Coronary artery (tissue), 2 donors: ENCODE results near the gene DDX49.
A peak's percentile ranks its signal among the peaks of the same experiment; 100 is the strongest.

ENCODE experiments used
- DNase-seq: peaks from one replicate; pipeline ENCODE4 v3.0.0-alpha.2; 2017; ENCODE audit warnings: low spot score
- H3K27ac ChIP-seq, 2 donors: fragments of 200-600 bp; sonication (generic); one replicate each; pipeline ENCODE4 v1.5.1; 2016 to 2019
- H3K4me3 ChIP-seq: fragments of 200-600 bp; sonication (generic); 2 replicates; pipeline ENCODE4 v1.5.1; 2016; ENCODE audit warnings: mild to moderate bottlenecking, moderate library complexity
- TF ChIP-seq, protein P1 (sequence below): fragments of 200-600 bp; sonication (generic); IDR thresholded peaks from one replicate; pipeline ENCODE4 v1.5.1; 2019; ENCODE audit warnings: antibody characterized with exemption

The DDX49 gene

DNA sequence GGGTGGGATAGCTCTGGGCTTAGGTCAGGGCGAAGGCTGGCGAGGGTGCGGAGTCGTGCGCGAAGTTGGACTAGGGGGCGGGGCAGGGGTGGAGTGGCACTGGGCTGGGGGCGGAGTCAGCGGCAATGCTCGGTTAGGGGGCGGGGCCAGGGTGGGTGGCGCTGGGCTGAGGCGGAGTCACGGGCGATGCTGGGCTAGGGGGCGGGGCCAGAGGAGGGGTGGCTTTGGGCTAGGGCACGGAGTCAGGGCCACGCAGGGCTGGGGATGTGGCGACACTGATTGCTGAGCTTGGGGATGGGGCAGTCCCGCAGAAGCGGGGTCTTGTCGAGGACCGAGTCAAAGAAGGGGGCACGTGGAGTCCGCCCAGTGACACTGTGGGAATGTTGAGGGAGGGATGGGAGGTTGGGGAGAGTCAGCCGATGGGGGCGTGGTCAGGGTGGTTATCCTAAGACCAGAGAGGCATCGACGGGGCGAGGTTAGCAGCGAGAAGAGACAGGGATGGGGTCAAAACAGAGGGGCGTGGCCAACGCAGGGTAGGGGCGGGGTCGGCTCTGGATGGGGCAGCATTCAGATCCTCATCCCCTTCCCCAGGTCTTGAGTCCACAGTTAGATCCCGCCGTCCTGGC lies 12.8 kb downstream of the DDX49 start:
- DNase-seq = no peak
- TF ChIP-seq, protein P1, sequence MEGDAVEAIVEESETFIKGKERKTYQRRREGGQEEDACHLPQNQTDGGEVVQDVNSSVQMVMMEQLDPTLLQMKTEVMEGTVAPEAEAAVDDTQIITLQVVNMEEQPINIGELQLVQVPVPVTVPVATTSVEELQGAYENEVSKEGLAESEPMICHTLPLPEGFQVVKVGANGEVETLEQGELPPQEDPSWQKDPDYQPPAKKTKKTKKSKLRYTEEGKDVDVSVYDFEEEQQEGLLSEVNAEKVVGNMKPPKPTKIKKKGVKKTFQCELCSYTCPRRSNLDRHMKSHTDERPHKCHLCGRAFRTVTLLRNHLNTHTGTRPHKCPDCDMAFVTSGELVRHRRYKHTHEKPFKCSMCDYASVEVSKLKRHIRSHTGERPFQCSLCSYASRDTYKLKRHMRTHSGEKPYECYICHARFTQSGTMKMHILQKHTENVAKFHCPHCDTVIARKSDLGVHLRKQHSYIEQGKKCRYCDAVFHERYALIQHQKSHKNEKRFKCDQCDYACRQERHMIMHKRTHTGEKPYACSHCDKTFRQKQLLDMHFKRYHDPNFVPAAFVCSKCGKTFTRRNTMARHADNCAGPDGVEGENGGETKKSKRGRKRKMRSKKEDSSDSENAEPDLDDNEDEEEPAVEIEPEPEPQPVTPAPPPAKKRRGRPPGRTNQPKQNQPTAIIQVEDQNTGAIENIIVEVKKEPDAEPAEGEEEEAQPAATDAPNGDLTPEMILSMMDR = no peak
- H3K27ac ChIP-seq = peak overlapping the region in 1 of 2 donors; percentile 54
- H3K4me3 ChIP-seq = peak overlapping the region; percentile 51

DNA sequence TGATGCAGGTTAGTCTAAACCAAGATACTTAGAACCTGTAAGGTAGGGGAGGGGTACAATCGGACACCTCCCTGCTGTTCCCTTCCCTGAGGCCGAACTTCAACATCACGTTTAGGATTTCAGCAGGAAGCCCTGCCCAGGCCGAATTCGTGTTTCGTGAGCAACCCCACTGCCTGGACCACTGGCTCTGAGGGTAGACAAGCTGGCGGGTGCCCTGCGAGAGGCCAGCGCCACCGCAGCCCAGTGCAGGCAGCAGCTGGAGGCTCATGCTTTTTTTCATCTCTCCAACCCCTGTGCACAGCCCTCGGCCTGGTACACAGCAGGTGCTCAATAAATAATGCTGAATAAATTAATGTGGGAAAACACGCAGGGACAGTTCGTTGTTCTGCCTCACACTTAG lies 13.8 kb downstream of the DDX49 start:
- Histone ChIP-seq H3K4me3 (no peak overlapping the region), H3K27ac (no peak overlapping the region)
- TF ChIP-seq, protein P1 = no peak
- no peak for DNase-seq

DNA sequence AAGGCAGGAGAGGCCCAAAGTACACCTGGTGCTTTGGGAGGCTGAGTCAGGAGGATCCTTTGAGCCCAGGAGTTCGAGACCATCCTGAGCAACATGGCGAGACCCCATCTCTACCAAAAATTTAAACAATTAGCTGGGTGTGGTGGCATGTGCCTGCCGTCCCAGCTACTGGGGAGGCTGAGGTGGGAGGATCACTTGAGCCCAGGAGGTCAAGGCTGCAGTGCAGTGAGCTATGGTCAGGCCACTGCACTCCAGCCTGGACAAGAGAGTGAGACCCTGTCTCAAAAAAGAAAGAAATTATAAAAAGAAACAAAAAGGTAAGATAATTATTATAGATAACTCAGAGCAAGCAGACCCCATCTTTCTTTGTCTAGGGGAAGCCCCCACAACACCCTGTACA lies 19.6 kb downstream of the DDX49 start:
- TF ChIP-seq, protein P1 = no peak
- Histone ChIP-seq H3K27ac (no peak overlapping the region), H3K4me3 (no peak overlapping the region)
- DNase-seq = no peak

DNA sequence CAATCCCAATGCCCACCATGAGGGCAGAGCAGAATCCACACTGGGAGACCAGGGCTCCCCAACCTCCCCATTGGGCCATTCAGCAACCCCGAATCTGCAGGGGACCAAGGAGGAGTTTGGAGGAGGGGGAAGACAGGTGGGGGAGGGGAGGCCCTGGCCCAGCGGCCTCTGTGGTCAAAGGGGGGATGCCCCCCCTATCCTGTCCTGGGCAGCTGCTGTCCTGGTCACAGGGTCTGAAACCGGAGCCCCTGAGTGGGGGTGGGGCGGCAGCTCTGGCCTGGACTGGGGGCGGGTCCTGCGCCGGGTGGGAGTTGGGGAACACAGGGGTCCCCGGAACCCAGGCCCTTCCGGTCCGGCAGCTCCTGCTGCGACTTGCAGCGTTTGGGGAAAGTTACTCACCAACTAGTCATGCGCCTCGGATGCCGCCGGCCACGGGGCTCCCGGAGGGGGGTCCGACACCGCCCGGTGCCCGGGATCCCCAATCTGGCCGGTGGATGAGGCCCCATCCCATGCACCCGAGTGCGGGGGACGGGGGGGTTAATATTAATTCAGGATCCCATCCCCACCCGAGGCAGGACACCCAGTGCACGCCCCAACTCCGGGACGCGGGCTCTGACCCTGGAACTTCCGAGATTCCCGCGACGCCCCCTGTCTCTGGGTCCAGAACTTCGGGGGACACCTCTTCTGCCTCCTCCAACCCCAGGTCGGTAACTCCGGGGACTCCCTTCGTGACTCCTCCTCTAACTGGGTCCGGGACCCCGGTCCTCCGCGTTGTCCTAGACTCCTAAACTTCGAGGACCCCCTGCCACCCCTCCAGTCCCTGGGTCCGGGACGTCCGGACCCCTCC lies 20.6 kb downstream of the DDX49 start:
- H3K27ac ChIP-seq = peak overlapping the region; percentile 35 to 80

DNA sequence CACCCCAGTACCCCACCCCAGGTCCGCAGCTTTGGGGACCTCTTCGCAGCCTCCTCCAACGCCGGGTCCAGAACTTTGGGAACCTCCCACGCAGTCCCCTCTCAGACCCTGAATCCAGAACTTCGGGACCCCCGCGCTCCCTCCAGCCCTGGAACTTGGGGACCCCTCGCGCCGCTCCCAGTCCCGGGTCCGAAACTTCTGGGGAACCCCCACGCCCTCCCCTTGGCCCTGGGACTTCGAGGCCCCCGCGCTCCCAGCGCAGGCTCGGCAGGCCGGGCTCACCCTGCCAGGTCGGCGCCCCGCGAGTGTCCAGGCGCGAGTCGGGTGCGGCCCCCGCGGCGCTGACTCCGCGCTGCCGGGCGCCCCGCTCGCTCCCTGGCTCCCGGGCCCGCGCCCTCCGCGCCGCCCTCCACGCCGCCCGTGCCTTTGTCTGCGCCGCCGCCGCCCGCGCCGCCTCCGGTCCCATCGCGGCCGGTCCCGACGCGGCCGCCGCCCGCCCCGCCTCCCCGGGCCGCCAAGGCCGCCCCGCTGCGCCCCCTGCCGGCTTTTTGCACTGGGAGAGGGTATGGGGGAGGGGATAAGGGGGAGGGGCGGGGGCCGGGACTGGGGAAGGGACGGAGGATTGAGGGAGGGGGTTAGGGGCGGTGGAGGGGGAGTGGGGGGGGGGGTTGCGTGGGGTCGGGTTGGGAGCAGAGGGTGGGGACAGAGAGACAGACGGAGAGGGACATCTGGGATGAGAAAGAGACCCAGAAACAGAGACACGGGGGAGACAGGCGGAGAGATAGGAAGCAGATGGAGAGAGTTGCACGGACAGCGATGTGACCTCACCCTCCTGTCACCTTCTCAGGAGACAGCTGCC lies 21.5 kb downstream of the DDX49 start, which contains the start of gene HOMER3:
Gene HOMER3 (minus strand): TSS at position 449 of the 859 bp plus-strand sequence. CDS start 2,235 bp downstream, outside the sequence.
- peak; percentile 82 for DNase-seq
- Histone ChIP-seq H3K27ac (peak within 1 kb of the TSS; percentile 35 to 80), H3K4me3 (peak within 1 kb of the TSS; percentile 80)
- TF ChIP-seq, protein P1 = peak; percentile 24

More for the DNA sequence above, 20.6 kb downstream of the DDX49 start:
- H3K4me3 ChIP-seq = peak overlapping the region; percentile 80
- TF ChIP-seq, protein P1 = no peak
- DNase-seq = no peak

DNA sequence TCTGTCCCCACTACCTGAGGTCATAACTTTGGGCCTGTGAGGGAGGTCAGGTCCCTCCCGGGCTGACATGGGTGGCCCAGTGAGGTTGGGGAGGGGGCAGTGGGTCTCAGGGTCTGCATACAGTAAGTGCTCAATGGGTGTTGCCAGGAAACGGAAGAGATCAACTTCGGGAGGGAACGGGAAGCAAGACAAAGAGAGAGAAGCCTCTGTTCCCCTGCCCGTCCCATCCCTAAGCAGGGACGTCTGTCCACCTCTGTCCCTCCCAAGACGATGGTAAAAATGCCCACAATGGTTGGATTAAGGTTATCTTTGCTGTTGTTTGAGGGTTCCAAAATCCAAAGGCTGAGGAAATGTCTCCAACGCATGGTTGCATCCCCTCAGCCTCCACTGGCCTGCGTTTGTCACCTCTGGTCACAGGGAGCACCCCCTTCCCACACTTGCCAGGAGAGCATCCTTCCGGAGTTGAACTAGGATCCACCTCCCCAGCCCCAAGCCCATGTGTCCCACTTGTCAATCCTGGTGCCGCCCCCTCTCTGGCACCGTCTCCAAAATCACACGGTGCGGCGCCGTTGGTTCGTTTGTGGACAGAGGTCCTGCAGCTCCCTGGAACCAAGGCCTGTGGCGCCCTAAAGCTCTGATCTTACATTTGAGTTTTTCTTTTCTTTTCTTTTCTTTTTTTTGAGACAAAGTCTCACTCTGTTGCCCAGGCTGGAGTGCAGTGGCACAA lies 22.3 kb downstream of the DDX49 start:
- peak overlapping the region in 1 of 2 donors; percentile 80 for H3K27ac ChIP-seq
- H3K4me3 ChIP-seq = peak overlapping the region; percentile 80
- DNase-seq = no peak
- TF ChIP-seq, protein P1 = no peak
